ENCODE measurements around the gene ANO1. TPM values are rescaled to one million over a fixed set of nuclear protein-coding genes. Genes with fewer than 3 reads are reported as not detected.

The ANO1 gene
- total and polyA plus RNA-seq, 2 of the 8 experiments (the other 6 are each of a cell fraction or from before 2014, with no cell fraction given): 4.7 to 5.0 TPM

GRCh38 chr11:70122490-70123198 lies 44.5 kb downstream of the ANO1 start:
- Histone ChIP-seq H3K9ac (replicated peaks in 1 of 4; ENCODE audit: extremely low read depth in 1 of 4, low read depth in 3 of 4, low read length in 3 of 4) (0 out of 7 replicates have a peak overlapping the region, but pooled peaks of 1 of the 4 experiments have one; percentile 1), H4K20me1 (replicated peaks in 1 of 2; ENCODE audit: control insufficient read depth in 1 of 2, insufficient read depth in 2 of 2, low read length in 2 of 2) (peaks cover 0 to 3% of the 10 kb centered on the region in 2 experiments)
- WGBS, 2 experiments (ENCODE audit: extremely low coverage in 1 of 2, insufficient coverage in 1 of 2, insufficient read length in 1 of 2, insufficient replicate concordance in 2 of 2, low coverage in 1 of 2, low lambda C conversion rate in 2 of 2, missing lambda C conversion rate in 1 of 2): 81% methylated on average over 12 of the region's 14 CpGs; no CpG with 5 or more reads in 1 of the 2 experiments

More at GRCh38 chr11:70122490-70123198, 44.5 kb downstream of the ANO1 start:
- no peaks in the 10 kb centered on the region for H3K79me1 ChIP-seq (ENCODE audit: low read depth, low read length)
- H3K9me3 ChIP-seq (ENCODE audit: insufficient read depth in 2 of 2, low read depth in 1 of 2, low read length in 1 of 2): no peaks in the 10 kb centered on the region
- no peak overlapping the region for H3K4me3 ChIP-seq (ENCODE audit: extremely low read depth in 1 of 4, insufficient read depth in 2 of 4, low read depth in 3 of 4, low read length in 4 of 4)
- ChIA-PET CTCF (ENCODE audit: partially characterized antibody) (interaction anchor here (1.2 to 3.4 kb wide), 6 partner anchors 9 to 173 kb away, joined by 3 to 14 read pairs (median 6); no protein-coding TSS in a partner anchor), POLR2A (ENCODE audit: partially characterized antibody) (interaction anchor here (0.6 to 0.7 kb wide), 3 partner anchors 13 to 134 kb away, joined by 3 read pairs; no protein-coding TSS in a partner anchor)
- H3K56ac ChIP-seq (replicated peaks; ENCODE audit: insufficient read length, low read depth, low read length): no peak overlapping the region
- H3K14ac ChIP-seq (ENCODE audit: insufficient read length): no peak overlapping the region
- H4K91ac ChIP-seq (replicated peaks; ENCODE audit: insufficient read length, low read length): peak overlapping the region; percentile 11
- H3K36me3 ChIP-seq (ENCODE audit: control insufficient read depth in 2 of 4, insufficient read depth in 4 of 4, low read length in 3 of 4): no peaks in the 10 kb centered on the region
- no peak overlapping the region for H2BK120ac ChIP-seq (replicated peaks; ENCODE audit: low read depth, low read length)
- peak overlapping the region; percentile 26; the same call in 1 of the 2 replicates for H2BK5ac ChIP-seq (ENCODE audit: low read depth, low read length)
- no peak for TF ChIP-seq CTBP2 (IDR thresholded peaks at IDR 0.05; ENCODE audit: borderline replicate concordance, insufficient read depth, insufficient read length, low read length)
- TF ChIP-seq ATF2 (IDR thresholded peaks at IDR 0.05; ENCODE audit: low read length): no peak
- TF ChIP-seq SIX5 (IDR thresholded peaks at IDR 0.05; ENCODE audit: low read depth, low read length): no peak
- TF ChIP-seq NANOG (IDR thresholded peaks at IDR 0.05; ENCODE audit: insufficient read depth, low read depth, low read length, poor library complexity, severe bottlenecking): no peak
- TF ChIP-seq CBX8 (IDR thresholded peaks at IDR 0.05; ENCODE audit: borderline replicate concordance, low read depth, low read length): no peak
- TF ChIP-seq TAF7 (optimal IDR thresholded peaks at IDR 0.05; ENCODE audit: borderline replicate concordance, low read depth, low read length): no peak
- no peak for TF ChIP-seq HDAC6 (IDR thresholded peaks at IDR 0.05; ENCODE audit: low read depth, low read length)
- H2AK5ac ChIP-seq (ENCODE audit: low read depth, low read length): peak overlapping the region; percentile 54; the same call in 1 of the 2 replicates
- no peaks in the 10 kb centered on the region for H3K79me2 ChIP-seq (ENCODE audit: control insufficient read depth in 1 of 2, insufficient read depth in 2 of 2, low read length in 2 of 2)
- no peak overlapping the region for H4K5ac ChIP-seq (ENCODE audit: insufficient read length, low read depth, low read length)
- no peak for FAIRE-seq
- peak overlapping the region; percentile 20; the same call in 1 of the 2 replicates for H2BK15ac ChIP-seq (ENCODE audit: low read length)
- H3K4me1 ChIP-seq (replicated peaks in 1 of 4; ENCODE audit: control insufficient read depth in 3 of 4, insufficient read depth in 4 of 4, low read length in 3 of 4): peaks cover 0 to 11% (median 4%) of the 10 kb centered on the region in 4 experiments; a peak in 6 of 7 replicates
- peak overlapping the region; percentile 82; the same call in 1 of the 2 replicates for H2BK20ac ChIP-seq (ENCODE audit: low read length)
- DNase-seq (ENCODE audit: low read depth in 1 of 2, low spot score in 2 of 2): no peak
- H3K27ac ChIP-seq (ENCODE audit: low read depth, low read length): no peak overlapping the region
- no peak overlapping the region for H2AFZ ChIP-seq (ENCODE audit: low read length)
- H3K4ac ChIP-seq (replicated peaks; ENCODE audit: insufficient read length, low read depth, low read length): no peak overlapping the region
- H3K4me2 ChIP-seq (ENCODE audit: insufficient read depth in 1 of 2, low read depth in 2 of 2, low read length in 2 of 2): no peak overlapping the region
- H3K27me3 ChIP-seq (replicated peaks in 1 of 4; ENCODE audit: control insufficient read depth in 3 of 4, extremely low read depth in 1 of 4, insufficient read depth in 3 of 4, low read length in 3 of 4): no peaks in the 10 kb centered on the region; a peak in 1 of 7 replicates
- no peak overlapping the region; the same call in 1 of the 2 replicates for H3K18ac ChIP-seq (ENCODE audit: extremely low read depth, low read length)
- peak overlapping the region; percentile 60; the same call in 1 of the 2 replicates for H2BK12ac ChIP-seq (ENCODE audit: low read depth, low read length)
- H3K23ac ChIP-seq (ENCODE audit: insufficient read length): no peak overlapping the region
- peaks cover 15% of the 10 kb centered on the region; the same call in 1 of the 2 replicates for H3K23me2 ChIP-seq (ENCODE audit: low read depth, low read length)
- 0 out of 2 replicates have a peak overlapping the region, but pooled peaks have one; percentile 42 for H4K8ac ChIP-seq (ENCODE audit: extremely low read depth, insufficient read depth, low read length)
